OCI-LY7 (cell line): ENCODE measurements around the gene GNAL. TPM values are rescaled to one million over a fixed set of nuclear protein-coding genes. Genes with fewer than 3 reads are reported as not detected.

Experiments
- BruUV-seq: library from RNA; stranded (reverse); fragments of 400-500 nt; replicated peaks from 2 replicates; lab custom pipeline; 2021; lab: Mats Ljungman, UMichigan
- CTCF ChIA-PET: fragments of 300-600 bp; sonication (Branson Sonifier 250); formaldehyde crosslinking; loops from one replicate; lab custom pipeline; 2022; ENCODE audit warnings: antibody characterized with exemption; ENCODE audit not compliant: unreplicated experiment; lab: Charles Lee
- POLR2A ChIA-PET: fragments of 300-600 bp; sonication (Branson Sonifier 250); formaldehyde crosslinking; loops from one replicate; lab custom pipeline; 2022; ENCODE audit warnings: antibody characterized with exemption; lab: Charles Lee
- DNase-seq: peaks from one replicate; pipeline ENCODE4 v3.0.0-alpha.2; 2015; ENCODE audit warnings: low spot score
- H2AFZ ChIP-seq: fragments of 200-600 bp; sonication (generic), shearing (Covaris generic); 2 replicates; pipeline ENCODE4 v1.6.1; 2014; ENCODE audit warnings: mild to moderate bottlenecking, antibody characterized with exemption, low read length, moderate library complexity
- H3K27ac ChIP-seq: fragments of 200-600 bp; sonication (generic); 2 replicates; pipeline ENCODE4 v1.5.1; 2014; ENCODE audit warnings: mixed run types, low read depth, mild to moderate bottlenecking, moderate library complexity, low read length, inconsistent platforms; ENCODE audit not compliant: poor library complexity, severe bottlenecking
- H3K36me3 ChIP-seq: fragments of 200-600 bp; sonication (generic); 2 replicates; pipeline ENCODE4 v1.6.1; 2014; ENCODE audit warnings: mild to moderate bottlenecking, antibody characterized with exemption, low read length, moderate library complexity, mixed read lengths; ENCODE audit not compliant: insufficient read depth
- H3K4me1 ChIP-seq: fragments of 200-600 bp; sonication (generic); 2 replicates; pipeline ENCODE4 v1.5.1; 2014; ENCODE audit warnings: mild to moderate bottlenecking, low read length; ENCODE audit not compliant: insufficient read depth, poor library complexity, severe bottlenecking
- H3K4me2 ChIP-seq: fragments of 200-600 bp; sonication (generic); 2 replicates; pipeline ENCODE4 v1.6.1; 2014; ENCODE audit warnings: mild to moderate bottlenecking, low read length
- H3K4me3 ChIP-seq: fragments of 200-600 bp; sonication (generic); 2 replicates; pipeline ENCODE4 v1.5.1; 2014; ENCODE audit warnings: mild to moderate bottlenecking, low read depth, low read length; ENCODE audit not compliant: poor library complexity, severe bottlenecking
- H3K79me2 ChIP-seq: fragments of 200-600 bp; sonication (generic); 2 replicates; pipeline ENCODE4 v1.6.1; 2016; ENCODE audit warnings: low read depth, mild to moderate bottlenecking, low read length, moderate library complexity, mixed read lengths; ENCODE audit not compliant: insufficient read depth
- H3K9me2 ChIP-seq: fragments of 200-600 bp; sonication (generic); 2 replicates; pipeline ENCODE4 v1.6.1; 2016; ENCODE audit warnings: mild to moderate bottlenecking, low read length, mixed read lengths; ENCODE audit not compliant: insufficient read depth
- H3K9me3 ChIP-seq: fragments of 200-600 bp; sonication (generic); 2 replicates; pipeline ENCODE4 v1.6.1; 2014; ENCODE audit warnings: mild to moderate bottlenecking, mixed run types, low read length, mixed read lengths
- H4K20me1 ChIP-seq: fragments of 200-600 bp; sonication (generic); 2 replicates; pipeline ENCODE4 v1.6.1; 2014; ENCODE audit warnings: mild to moderate bottlenecking, antibody characterized with exemption, low read length, moderate library complexity, mixed read lengths; ENCODE audit not compliant: insufficient read depth
- EZH2phosphoT487 ChIP-seq: fragments of 200-600 bp; sonication (generic); IDR thresholded peaks from 2 replicates; pipeline ENCODE4 v1.6.1; 2018; ENCODE audit warnings: low read depth, borderline replicate concordance, mild to moderate bottlenecking, mixed run types, antibody characterized with exemption, low read length, moderate library complexity, mixed read lengths
- intact Hi-C: fragments of 100-400 bp; cut with micrococcal nuclease; formaldehyde crosslinking; loops from one replicate; pipeline ENCODE4 v1.10.0; 2022; ENCODE audit not compliant: unreplicated experiment
- total RNA-seq, 2 experiments: library from RNA; depleted of rRNA in 1 of 2; stranded (reverse); fragments of >200 nt in 1 of 2; shearing (Covaris generic) in 1 of 2; gene quantifications; 2 replicates each; pipeline ENCODE4 v1.2.3, GENCODE V29; 2014 to 2022
- TF ChIP-seq, protein P1 (sequence below): fragments of 200-600 bp; sonication (generic); conservative IDR thresholded peaks from 2 replicates; pipeline ENCODE4 v1.5.1; 2014; ENCODE audit warnings: mild to moderate bottlenecking, antibody characterized with exemption, low read length, moderate library complexity, mixed read lengths

Gene GNAL
- total RNA-seq, 2 experiments from 2014 or later, result 0.03 to 0.25 TPM

DNA sequence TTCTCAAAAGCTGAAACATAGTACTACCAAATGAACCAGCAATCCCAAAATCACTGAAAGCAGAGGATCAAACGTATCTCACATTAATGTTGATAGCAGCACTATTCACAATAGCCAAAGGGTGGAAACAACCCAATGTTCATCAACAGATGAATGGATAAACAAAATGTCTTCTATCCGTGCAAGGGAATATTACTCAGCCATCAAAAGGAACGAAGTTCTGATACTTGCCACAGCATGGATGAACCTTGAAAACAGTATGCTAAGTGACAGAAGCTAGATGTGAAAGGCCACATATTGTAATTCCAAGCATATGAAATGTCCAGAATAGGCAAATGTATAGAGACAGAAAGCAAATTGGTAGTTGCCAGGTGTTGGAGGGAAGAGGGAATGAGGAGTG, 105.1 kb downstream of the GNAL start:
- Histone ChIP-seq H3K27ac (no peak overlapping the region), H3K9me3 (no peaks in the 10 kb centered on the region), H3K4me2 (no peak overlapping the region), H3K4me1 (peaks cover 11% of the 10 kb centered on the region), H3K4me3 (no peak overlapping the region), H3K79me2 (no peaks in the 10 kb centered on the region), H3K9me2 (no peaks in the 10 kb centered on the region), H2AFZ (no peak overlapping the region), H3K36me3 (no peaks in the 10 kb centered on the region), H4K20me1 (no peaks in the 10 kb centered on the region)
- intact Hi-C loops, result no loop called here
- no peak for TF ChIP-seq EZH2phosphoT487
- TF ChIP-seq, protein P1, sequence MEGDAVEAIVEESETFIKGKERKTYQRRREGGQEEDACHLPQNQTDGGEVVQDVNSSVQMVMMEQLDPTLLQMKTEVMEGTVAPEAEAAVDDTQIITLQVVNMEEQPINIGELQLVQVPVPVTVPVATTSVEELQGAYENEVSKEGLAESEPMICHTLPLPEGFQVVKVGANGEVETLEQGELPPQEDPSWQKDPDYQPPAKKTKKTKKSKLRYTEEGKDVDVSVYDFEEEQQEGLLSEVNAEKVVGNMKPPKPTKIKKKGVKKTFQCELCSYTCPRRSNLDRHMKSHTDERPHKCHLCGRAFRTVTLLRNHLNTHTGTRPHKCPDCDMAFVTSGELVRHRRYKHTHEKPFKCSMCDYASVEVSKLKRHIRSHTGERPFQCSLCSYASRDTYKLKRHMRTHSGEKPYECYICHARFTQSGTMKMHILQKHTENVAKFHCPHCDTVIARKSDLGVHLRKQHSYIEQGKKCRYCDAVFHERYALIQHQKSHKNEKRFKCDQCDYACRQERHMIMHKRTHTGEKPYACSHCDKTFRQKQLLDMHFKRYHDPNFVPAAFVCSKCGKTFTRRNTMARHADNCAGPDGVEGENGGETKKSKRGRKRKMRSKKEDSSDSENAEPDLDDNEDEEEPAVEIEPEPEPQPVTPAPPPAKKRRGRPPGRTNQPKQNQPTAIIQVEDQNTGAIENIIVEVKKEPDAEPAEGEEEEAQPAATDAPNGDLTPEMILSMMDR, result no peak
- ChIA-PET POLR2A (no interaction called here), CTCF (no interaction called here)
- DNase-seq, result no peak
- no TSS peak for BruUV-seq

DNA sequence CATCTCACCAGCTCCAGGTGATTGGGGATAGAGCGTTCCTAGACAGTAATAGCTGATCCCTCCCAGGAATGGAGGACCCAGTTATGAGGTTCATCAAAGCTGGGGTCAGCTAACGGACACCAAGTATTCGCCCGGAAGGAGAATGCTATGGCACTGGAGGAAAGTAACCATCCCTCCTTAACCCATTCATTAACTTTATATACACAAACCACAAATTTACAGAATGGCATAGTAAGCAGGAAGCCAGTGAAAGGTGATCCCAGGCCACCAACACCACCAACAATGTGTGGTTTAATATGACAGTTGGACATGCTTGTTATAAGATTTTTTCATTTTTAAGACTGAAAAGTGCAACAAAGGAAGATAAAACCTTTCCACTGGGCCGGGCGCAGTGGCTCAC, 106.9 kb downstream of the GNAL start:
- Histone ChIP-seq H3K36me3 (no peaks in the 10 kb centered on the region), H3K4me2 (no peak overlapping the region), H2AFZ (no peak overlapping the region), H3K9me3 (no peaks in the 10 kb centered on the region), H3K4me3 (no peak overlapping the region), H3K79me2 (no peaks in the 10 kb centered on the region), H3K27ac (no peak overlapping the region), H4K20me1 (no peaks in the 10 kb centered on the region), H3K9me2 (no peaks in the 10 kb centered on the region), H3K4me1 (no peaks in the 10 kb centered on the region)
- DNase-seq, result no peak
- CTCF ChIA-PET, result no interaction called here
- POLR2A ChIA-PET, result interaction anchor here (0.6 kb wide), 1 partner anchor 574 kb away, joined by 3 read pairs; no protein-coding TSS in a partner anchor
- intact Hi-C loops, result no loop called here
- TF ChIP-seq EZH2phosphoT487, result no peak
- TF ChIP-seq, protein P1, result no peak
- BruUV-seq, result no TSS peak

DNA sequence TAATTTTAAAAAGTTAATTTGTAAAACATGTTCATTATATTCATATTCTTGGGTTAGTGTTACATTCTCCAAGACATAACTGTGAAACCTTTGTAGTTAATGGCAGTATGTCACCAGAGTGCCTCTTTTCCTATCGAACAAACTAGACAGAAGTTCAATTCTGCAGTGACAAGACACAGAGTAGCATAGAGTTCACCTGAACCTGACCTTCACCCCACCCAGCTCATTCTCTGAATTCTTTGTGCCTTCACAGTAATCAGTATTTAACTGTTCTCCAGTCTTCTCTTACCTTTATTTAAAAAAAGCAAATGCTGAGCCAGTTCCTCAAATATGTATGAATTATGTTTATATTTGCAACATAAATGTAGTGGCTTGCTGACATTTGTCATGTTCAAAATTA, 109.2 kb downstream of the GNAL start:
- intact Hi-C loops, result no loop called here
- H3K79me2 ChIP-seq, result no peaks in the 10 kb centered on the region
- CTCF ChIA-PET, result no interaction called here
- no peak overlapping the region for H2AFZ ChIP-seq
- no peak for DNase-seq
- TF ChIP-seq, protein P1, result no peak
- no peak for TF ChIP-seq EZH2phosphoT487
- no peaks in the 10 kb centered on the region for H3K9me3 ChIP-seq
- H3K27ac ChIP-seq, result no peak overlapping the region
- POLR2A ChIA-PET, result interaction anchor here (0.5 to 1.2 kb wide), 3 partner anchors 14 to 1036 kb away, joined by 3 to 5 read pairs (median 3); no protein-coding TSS in a partner anchor
- no peak overlapping the region for H3K4me2 ChIP-seq
- H3K9me2 ChIP-seq, result no peaks in the 10 kb centered on the region
- no peak overlapping the region for H3K4me3 ChIP-seq
- no peaks in the 10 kb centered on the region for H3K4me1 ChIP-seq
- no peaks in the 10 kb centered on the region for H3K36me3 ChIP-seq
- no peaks in the 10 kb centered on the region for H4K20me1 ChIP-seq
- BruUV-seq, result no TSS peak
